ENCODE results near the gene TMC3.

The TMC3 gene

DNA sequence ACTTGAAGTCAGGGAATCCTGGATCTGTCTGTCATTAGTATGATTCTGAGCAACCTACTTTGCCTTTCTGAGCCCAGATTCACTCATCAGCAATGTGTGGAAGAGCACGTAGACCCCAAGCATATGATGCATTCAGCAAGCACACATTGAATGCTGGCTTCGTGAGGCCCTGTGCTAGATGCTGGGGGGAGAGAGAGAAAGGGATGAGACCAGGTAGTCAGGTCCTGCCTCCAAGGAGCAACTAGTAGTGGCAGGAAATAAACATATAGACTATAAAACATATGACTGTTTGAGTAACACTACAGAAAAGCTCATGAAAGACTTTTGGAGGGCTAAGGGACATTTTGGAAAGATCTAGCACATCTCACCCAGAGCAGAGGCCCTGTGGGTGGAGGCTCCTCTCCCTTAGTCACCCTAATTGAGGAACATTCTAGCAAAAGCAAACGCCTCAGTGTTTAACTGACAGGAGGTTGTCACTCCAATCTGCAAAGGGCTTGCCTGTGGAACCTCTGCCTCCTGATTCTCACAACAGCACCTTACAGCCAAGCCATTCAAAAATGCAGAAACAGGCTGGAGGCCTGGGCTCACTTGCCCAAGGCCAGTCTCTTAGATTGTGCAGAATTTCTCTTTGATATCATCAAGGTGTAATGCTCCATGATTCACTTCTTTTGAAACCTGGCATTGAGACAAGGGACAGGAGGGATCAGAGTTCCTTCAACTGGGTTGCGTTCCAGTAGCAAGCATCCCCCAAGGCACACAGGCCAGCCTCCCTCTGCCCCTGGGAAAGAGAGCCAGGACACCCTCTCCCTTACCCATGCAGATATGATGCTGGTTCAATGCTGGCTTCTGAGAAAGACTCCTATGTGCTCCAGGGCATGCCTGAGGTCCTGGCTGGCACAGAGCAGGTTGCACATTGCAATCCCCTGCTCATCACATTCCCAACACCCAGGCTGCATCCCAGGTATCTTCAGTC lies 76.1 kb downstream of the TMC3 start:
- DNase-seq (ENCODE audit: low read depth) = no peak

DNA sequence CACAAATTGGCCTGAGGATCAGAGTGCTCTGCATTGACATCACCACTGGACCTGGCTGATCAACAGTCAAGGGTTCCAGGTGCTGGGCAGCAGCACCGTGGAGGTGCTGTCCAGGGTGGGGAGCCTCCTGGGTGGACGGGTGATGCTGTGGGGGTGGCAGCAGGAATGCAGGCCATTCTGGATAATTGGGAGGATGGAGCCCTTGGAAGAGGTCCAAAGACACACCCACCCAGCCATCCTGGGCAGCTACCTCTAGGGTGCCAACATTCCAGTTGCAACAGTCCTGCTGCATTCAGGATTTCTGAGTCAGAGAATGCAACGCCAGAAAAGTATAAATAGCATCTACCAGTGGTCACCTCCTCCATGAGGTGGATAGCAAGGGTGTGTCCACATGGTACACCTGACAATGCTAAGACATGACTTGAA lies 76.9 kb downstream of the TMC3 start:
- peak; percentile 41 for DNase-seq (ENCODE audit: low read depth)

DNA sequence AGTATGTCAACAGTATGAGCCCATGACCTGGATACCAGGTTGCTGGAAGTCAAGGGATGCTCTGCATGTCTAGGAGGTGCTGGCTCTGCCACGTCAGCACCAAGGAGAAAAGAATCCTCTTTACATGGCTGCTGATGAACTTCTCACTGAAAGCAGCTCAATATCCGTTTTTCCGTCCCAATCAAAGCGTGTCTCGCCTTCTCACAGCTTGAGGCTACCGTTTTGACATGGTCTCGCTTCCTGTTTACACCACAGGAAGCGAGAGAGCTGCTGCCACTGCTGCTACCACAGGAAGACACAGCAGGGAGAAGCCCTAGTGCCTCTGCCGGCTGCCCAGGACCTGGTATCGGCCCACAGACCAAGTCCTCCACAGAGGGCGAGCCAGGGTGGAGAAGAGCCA lies 77.3 kb downstream of the TMC3 start:
- DNase-seq (ENCODE audit: low read depth) = no peak

DNA sequence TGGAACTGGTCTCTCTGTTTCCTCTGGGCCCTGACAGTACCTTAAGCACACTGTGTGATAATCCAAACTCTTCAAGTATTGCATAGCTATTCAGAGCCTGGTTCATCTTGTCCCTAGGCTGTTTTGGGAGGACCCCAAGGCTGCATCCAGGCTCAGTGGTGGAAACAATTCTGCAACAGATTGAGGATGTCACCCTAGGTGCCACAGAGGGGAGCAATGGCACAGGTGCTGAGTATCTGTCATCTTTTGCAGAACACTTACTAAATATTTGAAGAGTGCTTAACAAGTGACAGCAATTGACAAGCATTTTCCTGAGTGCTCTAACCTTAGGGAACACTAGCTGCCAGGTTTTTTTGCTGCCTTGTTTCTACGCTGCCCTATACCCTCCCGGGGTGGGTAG lies 77.8 kb downstream of the TMC3 start:
- no peak for DNase-seq (ENCODE audit: low read depth)

DNA sequence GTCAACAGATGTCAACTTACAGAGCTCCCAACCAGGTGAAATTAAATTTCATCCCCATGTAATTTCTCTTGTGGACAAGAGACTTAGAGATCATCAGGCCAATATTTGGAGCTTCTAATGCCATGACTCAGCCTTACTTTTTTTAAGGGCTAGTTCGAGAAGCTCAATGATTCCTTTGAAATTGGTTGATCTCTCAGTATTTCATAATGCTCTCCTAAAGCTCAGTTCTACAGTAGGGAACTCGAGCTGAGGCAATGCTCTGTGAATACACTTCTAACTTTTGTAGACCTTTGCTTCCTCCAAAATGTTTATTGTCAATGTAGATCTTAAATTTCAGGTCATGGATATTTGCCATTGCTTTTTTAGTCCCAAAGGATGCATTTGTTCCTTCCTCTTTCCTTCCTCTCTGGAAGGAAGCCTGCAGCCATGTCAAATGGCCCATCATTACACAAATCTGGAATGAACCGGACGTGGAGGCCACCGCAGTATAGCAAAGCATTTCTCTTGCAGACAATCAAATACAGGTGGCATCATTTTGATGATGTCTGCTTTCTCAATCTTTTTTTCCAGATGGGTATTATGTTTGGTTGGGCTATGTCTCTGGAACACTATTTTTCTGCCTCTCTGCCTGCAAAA lies 78.4 kb downstream of the TMC3 start:
- no peak for DNase-seq (ENCODE audit: low read depth)

DNA sequence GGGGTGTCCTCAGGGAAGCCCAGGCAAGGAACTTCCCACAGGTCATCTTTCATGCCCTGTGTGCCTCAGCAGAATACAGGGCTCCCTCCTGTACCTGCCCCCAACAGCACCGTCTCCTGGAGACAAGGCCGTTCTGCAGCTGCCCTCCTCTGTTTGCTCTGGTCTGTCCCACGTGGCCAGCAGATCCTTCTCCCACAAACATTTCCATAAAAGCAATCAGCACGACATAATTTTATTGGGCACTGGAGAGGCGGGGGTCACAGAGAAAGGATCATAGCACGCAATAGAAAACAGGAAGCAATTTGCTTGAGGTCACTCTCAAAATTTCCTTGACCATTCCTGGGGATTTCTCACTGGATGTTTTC lies 79.5 kb downstream of the TMC3 start:
- DNase-seq (ENCODE audit: low read depth) = no peak

DNA sequence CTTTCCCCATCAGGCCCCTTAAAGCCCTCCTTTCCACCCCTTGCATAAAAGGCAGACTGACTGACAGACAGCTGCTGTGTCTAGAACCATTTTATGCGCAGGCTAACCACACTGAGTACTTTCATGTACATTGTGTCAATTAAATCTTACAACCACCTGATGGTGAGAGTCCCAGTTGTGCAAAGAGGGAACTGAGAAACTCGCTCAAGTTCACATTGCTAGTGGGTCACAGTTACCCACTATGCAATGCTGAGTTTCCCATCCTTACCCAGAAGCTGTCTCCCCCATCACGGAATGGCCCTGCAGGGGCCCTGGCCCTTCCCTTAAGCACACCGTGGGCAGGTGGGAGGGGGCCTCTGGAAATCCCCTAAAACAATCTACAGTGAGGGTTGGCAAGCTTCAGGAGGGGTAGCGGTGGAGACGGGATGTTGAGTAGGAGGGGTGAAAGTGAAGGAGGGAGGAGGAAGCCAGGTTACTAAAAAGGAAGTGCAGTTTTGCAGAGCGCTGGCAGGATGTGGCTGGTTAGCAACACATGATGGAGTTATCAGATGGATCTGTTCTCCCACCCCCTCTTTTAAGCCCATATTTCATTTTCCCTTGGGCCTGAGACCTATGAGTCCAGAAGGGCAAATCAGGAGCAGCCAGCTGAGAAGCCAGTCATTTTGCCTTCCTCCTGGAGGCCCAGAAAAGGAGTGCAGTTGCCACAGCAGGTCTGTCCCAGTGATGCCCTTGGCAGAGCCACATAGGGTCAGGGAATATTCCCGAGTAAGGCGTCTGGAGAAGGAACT lies 80.1 kb downstream of the TMC3 start:
- DNase-seq (ENCODE audit: low read depth) = no peak

DNA sequence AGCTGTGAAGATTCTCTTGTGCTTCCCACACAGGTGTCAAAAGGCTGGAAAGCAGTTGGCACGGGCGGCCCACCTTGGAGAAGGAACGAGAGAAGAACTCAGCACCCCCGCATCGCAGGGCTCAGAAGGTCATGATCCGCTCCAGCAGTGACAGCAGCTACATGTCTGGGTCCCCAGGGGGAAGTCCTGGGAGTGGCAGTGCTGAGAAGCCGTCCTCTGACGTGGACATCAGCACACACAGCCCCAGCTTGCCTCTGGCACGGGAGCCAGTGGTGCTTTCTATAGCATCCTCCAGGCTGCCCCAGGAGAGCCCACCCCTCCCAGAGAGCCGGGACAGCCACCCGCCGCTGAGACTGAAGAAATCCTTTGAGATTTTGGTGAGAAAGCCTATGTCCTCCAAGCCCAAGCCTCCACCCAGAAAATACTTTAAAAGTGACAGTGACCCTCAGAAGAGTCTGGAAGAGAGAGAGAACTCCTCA lies 81.5 kb downstream of the TMC3 start:
- DNase-seq (ENCODE audit: low read depth) = no peak

DNA sequence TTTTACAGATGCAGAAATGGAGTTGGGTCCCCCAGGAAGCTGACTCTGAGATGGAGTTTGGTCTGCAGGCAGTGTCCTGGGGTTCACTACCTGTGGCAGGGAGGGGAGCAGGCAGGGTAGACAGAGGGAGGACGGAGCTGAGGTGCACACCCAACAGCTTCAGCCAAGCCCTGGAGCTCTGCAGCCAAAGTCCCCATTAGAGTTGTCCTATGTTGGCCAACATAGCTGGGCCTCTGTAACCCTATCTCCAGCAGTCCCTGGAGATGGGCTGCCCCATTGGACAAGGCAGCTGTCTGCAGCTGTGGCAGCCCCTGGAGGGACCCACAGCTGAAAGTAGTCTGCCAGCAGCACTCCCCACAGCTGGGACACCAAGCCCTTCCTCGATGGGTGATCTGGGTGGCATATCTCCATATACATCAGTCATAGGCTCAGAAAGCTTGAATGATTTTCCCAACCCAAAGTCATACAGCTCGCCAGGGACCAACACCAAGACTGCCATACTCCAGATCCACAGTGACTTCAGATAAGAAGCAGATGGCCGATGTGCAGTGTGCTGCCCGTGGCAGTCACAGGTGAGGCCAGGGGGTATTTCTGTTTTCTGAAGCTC lies 82.0 kb downstream of the TMC3 start:
- no peak for DNase-seq (ENCODE audit: low read depth)

DNA sequence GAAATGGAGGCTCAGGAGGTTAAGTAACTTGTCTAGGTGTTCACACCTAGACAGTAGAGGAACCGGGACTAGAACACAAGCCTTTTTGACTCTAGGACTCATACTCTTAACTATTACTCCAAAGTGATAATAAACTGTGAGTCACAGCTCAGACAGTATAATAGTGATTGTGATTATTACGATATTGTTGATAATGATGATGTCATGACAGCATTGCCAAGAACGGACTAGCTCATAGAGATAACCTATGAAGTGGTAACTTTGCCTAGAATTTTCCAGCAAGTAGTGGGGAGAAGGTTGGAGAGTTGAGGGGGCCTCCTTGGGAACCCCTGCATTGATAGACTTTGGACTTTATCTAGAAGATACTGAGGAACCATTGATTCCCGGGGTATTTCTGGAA lies 84.1 kb downstream of the TMC3 start:
- DNase-seq (ENCODE audit: low read depth) = no peak

DNA sequence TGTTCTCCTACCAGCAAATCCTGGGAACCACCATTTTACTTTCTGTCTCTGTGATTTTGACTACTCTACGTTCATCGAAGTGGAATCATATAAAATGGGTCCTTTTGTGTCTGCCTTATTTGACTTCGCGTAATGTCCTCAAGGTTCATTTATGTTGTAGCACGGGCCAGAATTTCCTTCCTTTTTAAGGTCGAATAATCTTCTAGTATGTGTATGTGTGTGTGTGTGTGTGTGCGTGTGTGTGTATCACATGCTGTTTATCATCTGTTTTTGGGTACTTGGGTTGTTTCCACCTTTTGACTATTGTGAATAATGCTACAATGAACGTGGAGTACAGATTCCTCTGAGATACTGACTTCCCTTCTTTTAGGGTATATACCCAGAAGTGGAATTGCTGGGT lies 85.4 kb downstream of the TMC3 start:
- no peak for DNase-seq (ENCODE audit: low read depth)

DNA sequence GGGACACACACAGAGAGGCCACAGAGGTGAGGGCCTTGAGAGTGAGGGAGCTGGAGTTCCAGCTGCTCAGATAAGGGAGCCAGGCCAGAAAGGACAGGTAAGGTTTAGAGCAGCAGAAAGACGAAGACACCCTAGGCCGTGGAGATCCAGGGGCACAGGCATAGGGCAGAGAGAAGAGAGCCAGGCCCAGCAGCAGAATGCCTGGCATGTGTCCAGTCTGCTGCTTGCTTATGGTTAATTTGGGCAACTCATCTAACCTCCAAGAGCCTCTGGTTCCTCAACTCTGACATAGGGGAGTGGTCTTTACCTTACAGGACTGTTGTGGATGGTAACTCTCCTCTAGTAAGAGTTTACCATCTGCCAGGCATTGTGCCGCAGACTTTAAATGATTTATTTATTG lies 86.0 kb downstream of the TMC3 start:
- DNase-seq (ENCODE audit: low read depth) = no peak

DNA sequence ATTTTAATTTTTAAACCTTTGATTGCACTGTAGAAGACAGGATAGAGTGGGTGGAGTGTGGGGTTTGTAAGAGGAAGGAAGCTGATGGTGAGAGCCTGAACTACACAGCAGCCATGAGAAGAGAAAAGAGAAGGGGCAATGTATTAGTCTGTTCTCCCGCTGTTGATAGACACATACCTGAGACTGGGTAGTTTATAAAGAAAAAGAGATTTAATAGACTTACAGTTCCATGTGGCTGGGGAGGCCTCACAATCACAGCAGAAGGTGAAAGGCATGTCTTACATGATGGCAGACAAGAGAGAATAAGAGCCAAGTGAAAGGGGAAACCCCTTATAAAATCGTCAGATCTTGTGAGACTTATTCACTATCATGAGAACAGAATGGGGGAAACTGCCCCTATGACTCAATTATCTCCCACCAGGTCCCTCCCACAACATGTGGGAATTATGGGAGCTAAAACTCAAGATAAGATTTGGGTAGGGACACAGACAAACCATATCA lies 87.3 kb downstream of the TMC3 start:
- DNase-seq (ENCODE audit: low read depth) = no peak

DNA sequence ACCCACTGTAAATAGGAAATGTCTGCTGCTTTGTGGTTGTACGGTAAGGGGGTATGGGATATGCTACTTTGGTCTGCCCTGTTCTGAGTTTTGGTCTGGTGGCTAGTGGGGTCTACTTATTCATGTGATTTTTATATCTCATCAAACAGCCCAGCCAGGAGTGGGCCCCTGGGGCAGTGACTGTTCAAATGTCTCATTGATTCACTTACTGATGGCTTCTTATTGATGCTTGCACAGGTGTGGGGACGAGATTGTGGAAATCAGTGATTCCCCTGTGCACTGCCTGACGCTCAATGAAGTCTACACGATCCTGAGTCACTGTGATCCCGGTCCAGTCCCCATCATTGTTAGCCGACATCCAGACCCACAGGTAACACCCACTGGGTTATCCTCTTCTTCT lies 88.6 kb downstream of the TMC3 start:
- DNase-seq (ENCODE audit: low read depth) = no peak

DNA sequence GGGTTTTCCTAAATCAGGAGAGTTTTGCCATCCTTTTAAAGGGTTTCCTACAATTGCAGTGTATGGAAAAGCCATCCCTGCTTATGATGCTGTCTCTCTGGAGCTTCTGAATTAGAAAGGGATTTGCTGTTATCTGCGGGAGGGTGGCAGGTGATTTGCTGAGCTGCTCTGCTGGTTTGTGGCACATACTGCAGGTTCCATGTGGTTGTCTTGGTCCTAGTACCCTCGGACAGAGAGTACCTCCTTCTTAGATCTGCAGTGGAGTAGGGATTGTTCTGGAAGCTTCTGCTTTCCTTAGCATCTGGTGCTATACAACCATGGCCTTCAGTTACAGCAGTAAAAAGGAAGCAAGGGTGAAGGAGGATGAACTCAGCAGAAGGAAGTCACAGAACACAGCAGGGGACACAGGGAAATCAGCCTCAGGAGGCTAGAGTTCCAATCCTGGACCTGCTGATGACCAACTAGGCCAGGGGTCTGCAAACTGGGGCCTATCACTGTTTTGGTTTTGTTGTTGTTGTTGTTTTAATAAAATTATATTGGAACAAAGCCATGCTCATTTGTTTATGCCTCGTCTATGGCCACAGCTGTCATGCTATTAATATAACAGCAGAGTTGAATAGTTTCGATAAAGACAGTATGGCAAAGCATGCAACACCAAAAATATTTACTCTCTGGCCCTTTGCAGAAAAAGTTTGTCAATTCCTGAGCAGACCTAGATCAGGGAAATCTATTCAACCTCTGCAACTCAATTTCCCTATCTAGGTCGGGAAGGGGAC lies 89.6 kb downstream of the TMC3 start:
- DNase-seq (ENCODE audit: low read depth) = no peak

DNA sequence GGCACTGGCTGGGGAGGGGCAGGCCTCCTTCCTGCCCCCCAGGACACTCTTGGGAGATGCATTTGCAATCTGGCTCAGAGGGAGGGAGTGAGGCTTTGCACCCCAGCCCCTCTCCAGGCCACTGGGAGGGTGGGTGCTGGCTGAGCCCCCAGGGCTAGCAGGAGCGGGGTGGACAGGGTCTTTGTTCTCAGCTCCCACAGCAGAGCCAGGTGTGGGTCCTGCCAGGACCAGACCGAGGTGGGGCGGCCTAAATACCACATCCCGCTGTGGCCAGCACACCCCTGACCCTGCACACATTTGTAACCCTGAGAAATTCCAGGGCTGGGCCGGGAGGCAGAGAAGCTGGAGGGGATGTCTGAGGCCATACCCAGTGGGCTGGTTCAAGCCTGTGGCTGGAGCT lies 91.1 kb downstream of the TMC3 start:
- no peak for DNase-seq (ENCODE audit: low read depth)

DNA sequence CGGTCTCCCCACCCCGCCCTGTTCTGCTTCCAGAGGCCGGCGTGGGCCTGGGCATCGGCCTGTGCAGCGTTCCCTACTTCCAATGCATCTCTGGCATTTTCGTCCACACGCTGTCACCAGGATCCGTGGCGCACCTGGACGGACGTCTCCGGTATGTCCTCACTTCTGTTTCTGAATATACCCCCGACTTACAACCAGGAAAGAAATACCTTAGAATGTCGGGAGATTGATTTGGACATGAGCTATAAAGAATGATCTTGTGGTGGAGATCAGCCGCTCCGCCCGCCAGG lies 91.5 kb downstream of the TMC3 start:
- DNase-seq (ENCODE audit: low read depth) = no peak

DNA sequence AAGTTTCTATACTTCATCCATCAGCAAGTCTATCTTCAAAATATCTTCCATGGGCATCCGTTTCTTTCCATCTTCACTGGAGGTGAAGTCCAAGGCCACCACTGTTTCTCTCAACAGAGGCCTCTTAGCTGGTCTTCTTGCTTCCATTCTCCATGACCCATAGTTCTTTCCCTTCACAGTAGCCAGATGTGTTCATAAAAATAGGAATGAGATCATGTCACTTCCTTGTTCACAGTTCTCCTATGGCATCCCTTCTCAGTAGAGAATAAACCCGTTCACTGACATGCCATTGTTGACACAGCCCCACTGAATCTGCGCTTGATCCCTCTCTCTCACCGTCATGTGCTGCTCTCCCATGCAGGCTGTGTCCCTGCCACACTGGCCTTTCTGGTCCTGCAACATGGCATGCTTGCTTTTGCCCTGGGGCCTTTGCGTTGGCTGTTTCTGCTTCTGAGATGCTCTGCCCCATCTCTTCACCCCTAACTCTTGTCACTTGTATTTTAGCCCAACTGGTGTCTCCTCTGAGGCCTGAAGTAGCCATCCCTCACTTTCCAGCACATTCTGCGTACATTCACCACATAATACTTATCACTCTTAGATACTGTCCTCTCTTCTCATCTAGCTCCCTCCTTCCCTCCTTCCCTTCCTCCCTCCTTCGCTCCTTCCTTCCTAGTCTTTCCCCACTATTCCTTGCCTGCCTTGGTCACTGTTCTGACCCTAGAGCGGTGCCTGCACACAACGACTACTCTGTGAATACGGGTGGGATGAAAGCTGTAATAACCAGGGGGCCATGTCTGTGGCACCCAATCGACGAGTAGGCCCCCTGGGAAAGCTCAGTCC lies 92.0 kb downstream of the TMC3 start:
- DNase-seq (ENCODE audit: low read depth) = no peak

DNA sequence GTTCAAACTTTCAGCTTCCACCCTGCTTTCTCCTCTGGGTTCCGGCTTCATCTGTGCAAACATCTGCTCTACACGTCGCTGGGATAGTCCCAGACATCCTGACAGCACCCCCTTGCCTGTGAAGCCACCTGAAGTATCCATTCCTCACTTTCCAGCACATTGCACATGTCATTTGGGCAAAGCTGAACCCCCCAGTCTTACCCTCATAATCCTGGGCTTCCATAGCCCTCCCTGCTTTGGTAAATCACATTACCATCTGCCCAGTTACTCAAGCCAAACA lies 92.6 kb downstream of the TMC3 start:
- DNase-seq (ENCODE audit: low read depth) = no peak

All from EH (cell line).